Right atrium auricular region (tissue), 2 donors: ENCODE data around the gene ZBTB20. TPM values are rescaled to one million over a fixed set of nuclear protein-coding genes. Genes with fewer than 3 reads are reported as not detected.
A peak's percentile ranks its signal among the peaks of the same experiment; 100 is the strongest.

Experiments used
- DNase-seq: peaks from one replicate; pipeline ENCODE4 v3.0.0-alpha.2; 2019; ENCODE audit warnings: low spot score
- H3K27ac ChIP-seq, 2 donors: fragments of 200-600 bp; sonication (generic); 1 replicate in 1 of 2; 2 replicates in 1 of 2; pipeline ENCODE4 v1.5.1; 2016 to 2019
- H3K27me3 ChIP-seq, 2 donors: fragments of 200-600 bp; sonication (generic); one replicate each; pipeline versions ENCODE4 v1.5.1 to v1.6.0; 2017 to 2019
- H3K36me3 ChIP-seq: fragments of 200-600 bp; sonication (generic); one replicate; pipeline ENCODE4 v1.5.1; 2016
- H3K4me1 ChIP-seq, 2 donors: fragments of 200-600 bp; sonication (generic); one replicate each; pipeline versions ENCODE4 v1.5.1 to v1.6.0; 2017 to 2019
- H3K4me3 ChIP-seq, 2 donors: fragments of 200-600 bp; sonication (generic); 1 replicate in 1 of 2; 2 replicates in 1 of 2; pipeline ENCODE4 v1.5.1; 2017 to 2019; ENCODE audit warnings: mild to moderate bottlenecking in 1 of 2, moderate library complexity in 1 of 2
- H3K9me3 ChIP-seq, 2 donors: fragments of 200-600 bp; sonication (generic); one replicate each; pipeline ENCODE4 v1.5.1; 2019
- CTCF ChIP-seq, 2 donors: fragments of 200-600 bp; sonication (generic); IDR thresholded peaks; one replicate each; pipeline ENCODE4 v1.5.1; 2019; ENCODE audit warnings: antibody characterized with exemption in 2 of 2
- total RNA-seq, 2 donors: library from RNA; depleted of rRNA; stranded (reverse); fragments of >200 nt; gene quantifications; one replicate each; pipeline ENCODE4 v1.1.0, GENCODE V29; 2016

ZBTB20 gene
- total RNA-seq, 2 donors from 2014 or later: 84.6 to 90.8 TPM

GRCh38 chr3:114338651-114339357, 808.3 kb downstream of the ZBTB20 start:
- Histone ChIP-seq H3K27ac (no peak overlapping the region), H3K9me3 (no peaks in the 10 kb centered on the region), H3K4me3 (no peak overlapping the region), H3K27me3 (no peaks in the 10 kb centered on the region), H3K36me3 (peaks cover 15% of the 10 kb centered on the region), H3K4me1 (no peaks in the 10 kb centered on the region)
- TF ChIP-seq CTCF (IDR thresholded peaks at IDR 0.05): no peak
- DNase-seq: no peak

GRCh38 chr3:114336857-114337256, 810.2 kb downstream of the ZBTB20 start:
- H3K27ac ChIP-seq: no peak overlapping the region
- DNase-seq: no peak
- H3K4me1 ChIP-seq: no peaks in the 10 kb centered on the region
- no peak overlapping the region for H3K4me3 ChIP-seq
- H3K9me3 ChIP-seq: no peaks in the 10 kb centered on the region
- H3K27me3 ChIP-seq: no peaks in the 10 kb centered on the region
- TF ChIP-seq CTCF (IDR thresholded peaks at IDR 0.05): no peak
- H3K36me3 ChIP-seq: peaks cover 15% of the 10 kb centered on the region

GRCh38 chr3:114336122-114336697, 810.9 kb downstream of the ZBTB20 start:
- no peak for DNase-seq
- Histone ChIP-seq H3K9me3 (no peaks in the 10 kb centered on the region), H3K27ac (no peak overlapping the region), H3K36me3 (peaks cover 19% of the 10 kb centered on the region), H3K4me1 (no peaks in the 10 kb centered on the region), H3K27me3 (no peaks in the 10 kb centered on the region), H3K4me3 (no peak overlapping the region)
- peak; percentile 25 to 59 for TF ChIP-seq CTCF (IDR thresholded peaks at IDR 0.05)

- no peaks in the 10 kb centered on the region for H3K27me3 ChIP-seq
- no peak overlapping the region for H3K27ac ChIP-seq
- no peak for DNase-seq
- H3K9me3 ChIP-seq: no peaks in the 10 kb centered on the region
- peaks cover 17% of the 10 kb centered on the region for H3K36me3 ChIP-seq
- TF ChIP-seq CTCF (IDR thresholded peaks at IDR 0.05): no peak
- no peaks in the 10 kb centered on the region for H3K4me1 ChIP-seq
- no peak overlapping the region for H3K4me3 ChIP-seq
These were observed 813.2 kb downstream of the ZBTB20 start for GRCh38 chr3:114333923-114334240.

- DNase-seq: no peak
- no peaks in the 10 kb centered on the region for H3K4me1 ChIP-seq
- H3K27me3 ChIP-seq: no peaks in the 10 kb centered on the region
- H3K36me3 ChIP-seq: peaks cover 11% of the 10 kb centered on the region
- no peak overlapping the region for H3K27ac ChIP-seq
- TF ChIP-seq CTCF (IDR thresholded peaks at IDR 0.05): no peak
- no peaks in the 10 kb centered on the region for H3K9me3 ChIP-seq
- H3K4me3 ChIP-seq: no peak overlapping the region
These were observed 813.7 kb downstream of the ZBTB20 start for GRCh38 chr3:114333180-114333922.
